Kidney glomerular epithelial cell (primary cell): ENCODE data around the gene LAIR2.

Source experiments
- DNase-seq: peaks from one replicate; lab custom pipeline; 2025; lab: John Stamatoyannopoulos, UW

LAIR2 gene

DNA sequence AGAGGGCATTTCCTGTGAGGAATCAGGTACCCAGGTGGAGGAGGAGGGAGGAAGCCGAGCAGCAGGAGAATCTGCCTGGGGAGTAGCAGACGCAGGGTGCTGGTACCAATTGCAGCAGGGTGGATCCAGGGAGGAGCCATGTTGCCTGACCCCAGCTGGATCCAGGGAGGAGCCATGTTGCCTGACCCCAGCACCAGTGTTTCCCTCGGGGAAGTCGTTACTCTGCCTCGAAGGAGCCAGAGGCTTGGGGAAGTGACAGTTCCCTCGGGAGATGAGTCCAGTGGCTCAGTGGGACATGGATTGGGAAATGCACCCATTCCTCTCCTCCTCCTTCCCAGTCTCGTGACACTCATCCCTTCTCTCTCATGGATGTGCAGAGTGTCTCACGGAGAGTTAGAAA, 31.5 kb downstream of the LAIR2 start:
- no peak for DNase-seq

DNA sequence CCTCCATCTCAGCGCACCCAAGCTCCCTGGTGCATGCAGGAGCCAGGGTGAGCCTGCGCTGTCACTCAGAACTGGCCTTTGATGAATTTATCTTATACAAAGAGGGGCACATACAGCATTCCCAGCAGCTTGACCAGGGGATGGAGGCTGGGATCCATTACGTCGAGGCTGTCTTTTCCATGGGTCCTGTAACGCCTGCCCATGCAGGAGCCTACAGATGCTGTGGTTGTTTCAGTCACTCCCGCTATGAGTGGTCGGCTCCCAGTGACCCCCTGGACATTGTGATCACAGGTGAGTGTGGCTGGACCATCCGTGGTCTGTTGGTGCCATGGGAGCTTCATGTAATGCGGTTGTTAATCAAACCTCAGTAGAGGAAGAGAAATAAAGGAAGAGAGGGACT, 33.0 kb downstream of the LAIR2 start:
- no peak for DNase-seq

DNA sequence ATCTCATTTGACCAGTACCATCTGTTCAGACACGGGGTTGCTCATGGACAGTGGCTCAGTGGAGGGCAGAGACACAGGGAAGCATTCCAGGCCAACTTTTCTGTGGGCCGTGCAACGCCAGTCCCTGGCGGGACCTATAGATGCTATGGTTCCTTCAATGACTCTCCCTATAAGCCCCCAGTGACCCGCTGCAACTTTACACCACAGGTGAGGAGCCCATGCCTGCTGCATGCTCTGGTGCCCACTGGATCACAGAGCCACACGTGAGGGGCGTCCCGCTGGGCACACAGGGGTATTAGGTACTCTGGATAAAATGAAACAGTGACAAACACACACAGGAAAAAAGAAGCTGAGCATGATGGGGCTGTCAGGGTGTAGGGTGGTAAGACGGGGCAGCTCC, 34.3 kb downstream of the LAIR2 start:
- DNase-seq, result no peak

DNA sequence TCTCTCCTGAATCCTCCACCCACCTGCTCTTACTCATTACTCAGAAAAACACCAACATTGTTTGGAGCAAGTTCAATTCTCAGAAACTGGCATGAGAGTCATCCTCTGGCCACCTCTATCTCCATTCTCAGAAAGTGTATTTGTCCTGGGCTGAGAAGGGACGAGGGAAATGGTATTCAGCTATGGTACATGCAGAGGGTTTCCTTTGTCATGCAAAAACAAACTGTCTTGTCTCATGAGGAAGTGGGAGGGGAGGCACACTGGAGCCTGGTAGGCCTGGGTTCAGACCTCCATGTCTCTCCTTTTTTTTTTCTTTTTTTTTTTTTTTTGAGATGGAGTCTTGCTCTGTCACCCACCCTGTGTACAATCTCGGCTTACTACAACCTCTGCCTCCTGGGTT, 39.1 kb downstream of the LAIR2 start:
- no peak for DNase-seq

DNA sequence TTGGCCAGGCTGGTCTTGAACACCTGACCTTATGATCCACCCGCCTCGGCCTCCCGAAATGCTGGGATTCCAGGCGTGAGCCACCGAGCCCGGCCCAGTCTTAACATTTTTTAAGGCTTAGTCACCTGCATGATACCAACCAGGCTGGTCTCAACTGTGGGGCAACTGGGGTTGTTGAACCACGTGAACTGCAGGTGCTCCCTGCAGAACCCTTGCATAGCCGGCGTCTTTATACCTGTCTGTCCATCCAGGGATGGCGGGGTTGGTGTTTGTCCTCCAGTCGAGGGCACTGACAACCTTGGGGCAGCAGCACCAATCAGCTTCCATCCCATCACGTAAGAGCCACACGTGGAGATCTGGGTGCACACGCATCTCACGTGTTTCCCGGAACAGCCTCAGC, 46.2 kb downstream of the LAIR2 start:
- DNase-seq, result no peak

DNA sequence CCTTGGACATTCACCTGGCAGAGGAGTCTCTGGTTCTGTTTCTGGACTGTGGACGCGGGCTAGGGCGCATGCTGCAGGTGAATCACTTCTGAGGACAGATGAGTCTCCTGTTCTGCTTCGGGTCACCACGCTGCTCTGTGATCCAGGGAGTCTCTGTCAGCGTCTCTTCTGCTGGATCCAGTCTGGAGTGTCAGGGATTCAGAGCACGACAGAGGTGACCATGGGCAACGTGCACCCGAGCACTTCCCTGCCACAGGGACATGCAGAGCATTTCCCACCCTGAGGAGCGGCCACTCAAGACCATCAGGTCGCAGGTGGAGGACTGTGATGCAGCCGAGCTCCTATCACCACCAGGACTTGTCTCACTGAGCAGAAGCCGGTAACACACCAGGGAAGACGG, 46.6 kb downstream of the LAIR2 start:
- DNase-seq, result no peak

DNA sequence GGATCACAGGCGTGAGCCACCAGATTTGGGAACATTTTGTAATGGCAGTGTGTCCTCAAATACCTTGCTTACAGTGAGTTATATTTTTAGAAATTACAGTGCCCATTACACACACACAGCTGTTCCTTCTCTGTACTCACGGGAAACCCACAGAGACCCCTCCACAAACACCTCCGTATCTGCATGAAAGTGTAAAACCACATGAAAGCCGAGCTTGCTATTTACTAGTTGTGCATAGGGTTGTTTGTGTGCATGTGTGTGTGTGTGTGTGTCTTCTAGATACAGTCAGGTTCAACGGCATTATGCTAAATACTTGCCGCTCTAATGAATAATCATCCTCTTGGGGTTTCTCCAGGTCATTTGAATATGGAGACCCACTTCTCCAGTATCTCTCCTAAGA, 48.7 kb downstream of the LAIR2 start:
- DNase-seq, result no peak

DNA sequence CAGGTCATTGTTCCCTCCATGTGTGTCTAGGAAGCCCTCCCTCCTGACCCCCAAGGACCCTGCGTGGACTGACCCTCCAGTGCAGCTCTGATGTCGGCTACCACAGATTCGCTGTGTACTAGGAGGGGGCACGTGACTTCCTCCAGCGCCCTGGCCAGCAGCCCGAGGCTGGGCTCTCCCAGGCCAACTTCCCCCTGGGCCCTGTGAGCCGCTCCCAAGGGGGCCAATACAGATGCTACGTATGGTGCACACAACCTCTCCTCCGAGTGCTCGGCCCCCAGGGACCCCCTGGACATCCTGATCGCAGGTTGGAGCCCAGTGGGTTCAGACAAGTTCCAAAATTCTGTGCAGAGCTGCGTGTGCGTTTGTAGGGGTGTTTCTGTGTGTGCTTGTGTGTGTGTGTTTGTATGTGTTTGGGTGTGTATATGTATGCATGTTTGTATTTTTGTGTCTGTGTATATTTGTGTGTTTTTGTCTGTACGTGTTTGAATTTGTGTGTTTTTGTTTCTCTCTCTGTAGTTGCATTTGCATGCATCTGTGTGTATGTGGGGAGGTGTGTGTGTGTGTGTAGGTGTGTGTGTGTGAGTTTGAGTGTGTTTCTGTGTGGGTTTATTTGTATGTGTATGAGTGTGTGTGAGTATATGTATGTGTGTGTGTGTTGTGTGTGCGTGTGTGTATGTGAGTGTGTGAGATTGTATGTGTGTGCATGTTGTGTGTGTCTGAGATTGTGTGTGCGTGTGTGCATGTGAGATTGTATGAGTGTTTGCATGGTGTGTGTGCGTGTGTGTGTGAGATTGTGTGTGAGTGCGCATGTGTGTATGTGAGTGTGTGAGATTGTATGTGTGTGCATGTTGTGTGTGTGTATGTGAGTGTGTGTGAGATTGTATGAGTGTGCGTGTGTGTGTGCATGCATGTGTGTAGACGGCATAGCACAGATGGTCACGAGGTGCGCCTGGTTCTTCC, 49.6 kb downstream of the LAIR2 start:
- no peak for DNase-seq

DNA sequence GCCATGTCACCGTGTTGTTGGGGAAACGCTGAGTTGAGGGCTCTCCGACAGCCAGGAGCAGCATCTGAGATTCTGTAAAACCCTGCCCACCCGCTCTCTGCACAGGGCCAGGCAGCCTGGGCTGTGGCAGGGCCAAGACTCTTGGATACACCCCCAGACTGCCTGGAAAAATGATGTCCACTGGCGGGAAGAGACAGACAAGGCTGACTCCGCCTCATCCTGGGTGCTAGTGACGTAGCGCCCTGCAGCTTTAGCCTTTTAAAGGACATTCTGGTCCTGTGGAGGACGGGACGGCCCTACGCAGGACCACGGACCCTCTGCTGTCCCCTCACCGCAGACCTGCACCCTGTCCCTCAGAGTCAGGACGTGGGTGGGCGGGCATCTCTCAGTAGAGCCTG, 50.3 kb downstream of the LAIR2 start:
- DNase-seq, result no peak

DNA sequence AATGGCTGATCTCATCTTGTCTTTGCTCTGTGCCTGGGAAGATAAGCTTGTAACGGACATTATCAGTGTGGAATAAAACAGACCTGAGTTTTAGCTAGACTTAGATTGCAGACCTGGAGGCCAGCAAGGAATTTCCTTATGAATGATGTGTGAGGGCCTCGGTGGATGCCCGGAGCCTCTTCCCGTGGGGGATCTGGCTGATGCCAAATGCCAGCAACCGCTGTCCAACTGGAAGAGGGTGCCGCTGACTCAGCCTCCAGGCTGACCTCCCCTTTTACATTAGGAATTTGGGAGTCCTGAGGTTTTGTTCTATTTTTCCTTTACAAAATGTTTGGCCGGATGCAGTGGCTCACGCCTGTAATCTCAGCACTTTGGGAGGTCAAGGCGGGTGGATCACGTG, 51.4 kb downstream of the LAIR2 start:
- no peak for DNase-seq

DNA sequence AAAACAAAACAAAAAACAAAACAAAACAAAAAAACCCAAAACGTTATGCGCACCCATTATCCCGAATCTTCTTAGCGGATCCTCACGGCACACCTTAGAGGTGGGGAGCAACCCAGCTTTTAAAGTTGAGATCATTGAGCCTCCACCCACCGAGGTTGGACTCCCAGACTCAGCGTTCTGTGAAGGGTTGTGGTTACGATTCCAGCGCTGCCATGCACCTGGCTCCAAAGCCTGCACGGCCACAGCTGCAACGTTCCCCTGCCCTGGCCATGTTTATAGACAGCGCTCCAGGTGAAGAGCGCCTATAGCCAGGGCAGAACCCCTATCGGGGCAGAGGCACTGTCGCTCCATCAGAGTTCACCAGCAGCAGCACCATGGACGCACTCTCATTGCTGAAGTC, 52.3 kb downstream of the LAIR2 start:
- DNase-seq, result no peak

DNA sequence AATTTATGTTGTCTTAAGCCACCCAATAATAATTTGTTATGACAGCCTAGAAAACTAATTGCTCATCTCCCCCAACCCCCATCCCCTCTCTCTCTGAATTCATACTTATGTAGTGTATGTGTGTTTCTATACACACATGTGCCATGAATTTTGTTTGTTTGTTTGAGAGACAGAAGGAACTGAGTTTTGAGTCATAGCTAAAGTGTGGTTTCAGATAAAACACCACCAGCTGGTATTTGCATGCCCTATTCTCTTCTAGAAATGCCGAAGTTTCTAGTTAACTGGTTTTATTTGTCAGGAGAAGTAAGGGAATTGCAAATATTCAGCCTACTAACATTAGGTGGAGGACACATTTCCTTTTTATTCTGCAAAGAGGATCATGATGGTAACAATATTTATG, 53.6 kb downstream of the LAIR2 start:
- DNase-seq, result no peak

DNA sequence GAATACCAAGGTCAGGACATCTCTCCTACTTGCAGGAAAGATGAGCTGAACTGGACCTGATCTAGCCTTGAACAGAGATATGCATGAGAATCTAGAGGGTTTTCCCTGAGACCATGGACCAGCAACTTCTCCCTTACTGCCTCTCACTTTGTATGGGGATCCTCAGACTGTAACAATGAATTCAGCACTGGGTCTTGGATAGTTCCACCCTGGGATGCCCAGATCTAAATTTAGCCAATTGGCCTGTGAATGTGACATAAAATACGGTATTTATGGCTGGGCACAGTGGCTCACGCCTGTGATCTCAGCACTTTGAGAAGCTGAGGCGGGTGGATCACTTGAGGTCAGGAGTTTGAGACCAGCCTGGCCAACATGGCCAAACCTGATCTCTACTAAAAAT, 55.7 kb downstream of the LAIR2 start:
- no peak for DNase-seq
